HFFc6 (cell line): ENCODE data around the gene DBF4B. TPM values are rescaled to one million over a fixed set of nuclear protein-coding genes. Genes with fewer than 3 reads are reported as not detected.
A peak's percentile ranks its signal among the peaks of the same experiment; 100 is the strongest.

ENCODE experiments used
- DNase-seq: peaks from one replicate; pipeline ENCODE4 v3.0.0-alpha.2; 2018
- H3K27ac Mint-ChIP-seq: 2 replicates; pipeline ENCODE4 v1.8.0; 2020; ENCODE audit warnings: mild to moderate bottlenecking, mixed read lengths
- H3K27me3 Mint-ChIP-seq: 2 replicates; pipeline ENCODE4 v1.8.0; 2021; ENCODE audit warnings: mild to moderate bottlenecking, moderate library complexity, mixed read lengths; ENCODE audit not compliant: insufficient read depth
- H3K36me3 Mint-ChIP-seq: 2 replicates; pipeline ENCODE4 v1.8.0; 2021; ENCODE audit warnings: low read depth, mixed read lengths
- H3K4me1 Mint-ChIP-seq: 2 replicates; pipeline ENCODE4 v1.8.0; 2020; ENCODE audit warnings: low read depth, mixed read lengths
- H3K4me3 Mint-ChIP-seq: 2 replicates; pipeline ENCODE4 v1.8.0; 2020; ENCODE audit warnings: mild to moderate bottlenecking, moderate library complexity, mixed read lengths
- H3K9me3 Mint-ChIP-seq: 2 replicates; pipeline ENCODE4 v1.8.0; 2020; ENCODE audit warnings: mild to moderate bottlenecking, mixed read lengths
- total RNA-seq, 6 experiments: library from RNA; stranded (reverse); fragmentation: NEBNext Ultra II Directional; extraction: Animal tissue kit (Norgen Biotek cat#: 25700); gene quantifications; 2 replicates in 1 of 6; 3 replicates in 5 of 6; pipeline ENCODE4 v1.2.3, GENCODE V29; 2021
- TF ChIP-seq, protein P1 (sequence below): fragments of 200-600 bp; sonication (generic); IDR thresholded peaks from 2 replicates; pipeline ENCODE4 v1.5.0; 2021; ENCODE audit warnings: antibody characterized with exemption, mild to moderate bottlenecking

The DBF4B gene
- total RNA-seq, 6 experiments from 2014 or later = 5.5 to 11.9 (median 10.8) TPM

DNA sequence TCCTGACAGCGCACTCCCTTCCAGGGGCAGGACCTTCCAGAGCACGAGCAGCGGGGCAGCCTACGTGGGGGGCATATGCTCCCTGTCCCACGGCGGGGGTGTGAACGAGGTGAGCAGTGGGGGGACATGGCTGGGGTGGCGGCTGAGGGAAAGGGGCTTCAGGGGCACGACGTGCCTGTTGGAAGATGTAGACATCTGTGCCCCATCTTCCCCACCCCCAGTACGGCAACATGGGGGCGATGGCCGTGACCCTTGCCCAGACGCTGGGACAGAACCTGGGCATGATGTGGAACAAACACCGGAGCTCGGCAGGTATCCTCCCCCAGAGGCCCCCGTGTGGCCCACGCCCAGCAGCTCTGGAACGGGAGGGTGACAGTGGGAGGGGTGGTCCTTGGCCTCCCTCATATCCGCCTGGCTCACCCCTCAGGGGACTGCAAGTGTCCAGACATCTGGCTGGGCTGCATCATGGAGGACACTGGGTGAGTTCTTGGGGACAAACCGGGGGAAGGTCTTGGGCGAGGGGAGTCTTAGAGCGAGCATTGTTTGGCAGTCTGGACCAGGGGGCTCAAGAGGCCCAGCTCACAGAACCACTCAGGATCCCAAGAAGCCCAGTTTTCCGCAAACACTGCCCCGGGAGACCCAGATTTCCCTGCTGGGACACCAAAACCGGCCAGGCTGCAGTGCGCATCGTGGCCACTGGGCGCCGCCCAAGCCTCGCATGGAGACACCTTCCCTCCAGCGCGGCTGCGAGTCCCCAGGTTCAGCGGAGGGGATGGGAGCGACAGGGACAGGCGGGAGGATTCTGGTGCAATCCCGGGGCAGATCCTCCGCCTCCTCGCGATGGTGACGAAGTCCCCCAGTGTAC is 66.0 kb downstream of the DBF4B start:
- Mint-ChIP-seq H3K4me1 (no peaks in the 10 kb centered on the region), H3K9me3 (no peaks in the 10 kb centered on the region), H3K4me3 (peak overlapping the region; percentile 87), H3K27me3 (peaks cover 7% of the 10 kb centered on the region), H3K27ac (no peak overlapping the region), H3K36me3 (no peaks in the 10 kb centered on the region)
- TF ChIP-seq, protein P1, sequence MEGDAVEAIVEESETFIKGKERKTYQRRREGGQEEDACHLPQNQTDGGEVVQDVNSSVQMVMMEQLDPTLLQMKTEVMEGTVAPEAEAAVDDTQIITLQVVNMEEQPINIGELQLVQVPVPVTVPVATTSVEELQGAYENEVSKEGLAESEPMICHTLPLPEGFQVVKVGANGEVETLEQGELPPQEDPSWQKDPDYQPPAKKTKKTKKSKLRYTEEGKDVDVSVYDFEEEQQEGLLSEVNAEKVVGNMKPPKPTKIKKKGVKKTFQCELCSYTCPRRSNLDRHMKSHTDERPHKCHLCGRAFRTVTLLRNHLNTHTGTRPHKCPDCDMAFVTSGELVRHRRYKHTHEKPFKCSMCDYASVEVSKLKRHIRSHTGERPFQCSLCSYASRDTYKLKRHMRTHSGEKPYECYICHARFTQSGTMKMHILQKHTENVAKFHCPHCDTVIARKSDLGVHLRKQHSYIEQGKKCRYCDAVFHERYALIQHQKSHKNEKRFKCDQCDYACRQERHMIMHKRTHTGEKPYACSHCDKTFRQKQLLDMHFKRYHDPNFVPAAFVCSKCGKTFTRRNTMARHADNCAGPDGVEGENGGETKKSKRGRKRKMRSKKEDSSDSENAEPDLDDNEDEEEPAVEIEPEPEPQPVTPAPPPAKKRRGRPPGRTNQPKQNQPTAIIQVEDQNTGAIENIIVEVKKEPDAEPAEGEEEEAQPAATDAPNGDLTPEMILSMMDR = peak; percentile 98
- DNase-seq = peak; percentile 67

DNA sequence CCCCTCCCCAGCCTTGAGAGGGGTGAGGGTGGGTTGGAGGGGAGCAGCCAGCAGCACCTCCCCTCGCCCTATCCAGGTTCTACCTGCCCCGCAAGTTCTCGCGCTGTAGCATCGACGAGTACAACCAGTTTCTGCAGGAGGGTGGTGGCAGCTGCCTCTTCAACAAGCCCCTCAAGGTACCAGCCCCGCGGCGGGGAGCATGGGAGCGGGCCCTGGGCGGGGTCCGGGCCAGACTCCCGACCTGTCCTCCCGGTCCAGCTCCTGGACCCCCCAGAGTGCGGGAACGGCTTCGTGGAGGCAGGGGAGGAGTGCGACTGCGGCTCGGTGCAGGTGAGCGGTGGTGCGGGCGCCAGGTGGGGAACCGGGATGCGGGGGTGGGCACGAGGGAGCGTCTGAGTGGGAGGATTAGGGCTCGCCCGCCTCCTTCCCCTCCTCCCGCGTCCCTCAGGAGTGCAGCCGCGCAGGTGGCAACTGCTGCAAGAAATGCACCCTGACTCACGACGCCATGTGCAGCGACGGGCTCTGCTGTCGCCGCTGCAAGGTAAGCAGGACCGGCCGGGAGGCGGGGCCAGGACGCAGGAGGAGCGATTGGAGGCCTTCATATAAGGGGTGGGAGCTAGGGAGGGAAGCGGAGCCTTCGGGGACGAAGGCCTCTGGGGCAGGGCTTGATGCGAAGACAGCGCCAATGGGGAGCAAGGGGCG is 66.8 kb downstream of the DBF4B start:
- Mint-ChIP-seq H3K27ac (no peak overlapping the region), H3K27me3 (peaks cover 7% of the 10 kb centered on the region)
- TF ChIP-seq, protein P1 = peak; percentile 72

DNA sequence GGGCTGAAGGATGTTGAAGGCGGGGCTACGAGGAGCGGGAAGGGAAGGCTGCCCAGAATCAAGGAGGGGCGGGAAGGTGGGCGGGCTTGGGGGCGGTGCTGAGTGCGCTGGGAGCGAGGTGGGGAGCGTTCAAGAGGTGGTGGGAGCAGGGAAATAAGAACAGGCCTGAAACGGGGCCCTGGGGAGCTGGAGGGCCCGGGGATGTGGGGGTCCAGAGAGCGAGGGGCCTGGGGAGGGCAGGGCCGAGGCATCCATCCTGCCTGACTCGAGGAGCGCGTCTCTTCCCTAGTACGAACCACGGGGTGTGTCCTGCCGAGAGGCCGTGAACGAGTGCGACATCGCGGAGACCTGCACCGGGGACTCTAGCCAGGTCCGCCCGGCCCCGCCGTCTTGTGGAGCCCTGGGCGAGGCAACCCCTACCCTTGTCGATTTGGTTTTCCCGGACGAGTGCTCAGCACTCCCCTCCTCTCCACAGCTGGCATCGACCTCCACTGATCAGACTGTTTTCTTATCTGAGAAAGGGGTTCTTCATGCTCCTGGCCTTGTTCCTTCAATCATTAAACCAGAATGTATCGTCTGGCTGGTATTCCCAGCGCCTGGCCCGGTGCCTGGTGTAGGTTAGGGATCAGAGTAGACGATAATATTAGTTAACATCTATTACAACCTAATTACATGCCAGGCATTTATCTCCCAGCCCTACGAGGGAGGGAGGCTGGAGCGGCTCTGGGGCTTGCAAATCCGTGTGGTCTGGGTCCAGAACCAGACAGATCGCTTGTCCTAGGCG is 67.6 kb downstream of the DBF4B start:
- Mint-ChIP-seq H3K9me3 (no peaks in the 10 kb centered on the region), H3K4me3 (peak overlapping the region; percentile 87), H3K4me1 (no peaks in the 10 kb centered on the region), H3K27ac (peak overlapping the region; percentile 18; the same call in 1 of the 2 replicates), H3K27me3 (peaks cover 7% of the 10 kb centered on the region), H3K36me3 (no peaks in the 10 kb centered on the region)
- TF ChIP-seq, protein P1 = no peak
- no peak for DNase-seq

More for the DNA sequence above, 66.8 kb downstream of the DBF4B start:
- Mint-ChIP-seq H3K36me3 (no peaks in the 10 kb centered on the region), H3K9me3 (no peaks in the 10 kb centered on the region), H3K4me1 (no peaks in the 10 kb centered on the region), H3K4me3 (peak overlapping the region; percentile 87)
- DNase-seq = peak; percentile 97

DNA sequence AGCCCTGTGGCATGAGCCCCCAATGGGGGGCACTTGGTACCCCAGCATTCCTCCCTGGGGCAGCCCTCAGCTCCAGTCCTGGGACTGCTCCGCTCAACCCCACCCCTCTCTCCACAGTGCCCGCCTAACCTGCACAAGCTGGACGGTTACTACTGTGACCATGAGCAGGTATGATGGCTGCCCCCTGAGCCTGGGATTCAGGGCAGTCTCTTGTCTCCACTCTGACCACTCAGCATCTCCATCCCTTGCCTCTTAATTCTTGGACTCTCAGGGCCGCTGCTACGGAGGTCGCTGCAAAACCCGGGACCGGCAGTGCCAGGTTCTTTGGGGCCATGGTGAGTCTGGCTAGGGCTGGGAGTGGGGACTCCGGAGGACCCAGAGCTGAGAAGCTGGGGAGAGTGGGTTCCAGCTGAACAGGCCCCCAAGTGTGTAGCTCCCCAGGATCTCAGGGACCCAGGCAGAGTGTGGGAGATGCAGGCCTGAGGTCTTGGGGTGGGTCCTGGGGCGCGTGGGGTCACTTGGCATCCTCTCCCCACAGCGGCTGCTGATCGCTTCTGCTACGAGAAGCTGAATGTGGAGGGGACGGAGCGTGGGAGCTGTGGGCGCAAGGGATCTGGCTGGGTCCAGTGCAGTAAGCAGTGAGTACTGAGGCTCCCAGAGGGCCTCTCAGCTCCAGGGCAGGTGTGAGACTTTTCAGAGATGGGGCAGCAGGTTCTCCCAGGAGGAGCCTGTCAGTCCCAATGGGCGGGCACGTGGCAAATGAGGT is 68.3 kb downstream of the DBF4B start:
- no peak overlapping the region; the same call in 1 of the 2 replicates for H3K4me3 Mint-ChIP-seq
- H3K4me1 Mint-ChIP-seq = no peaks in the 10 kb centered on the region
- TF ChIP-seq, protein P1 = no peak
- no peaks in the 10 kb centered on the region for H3K36me3 Mint-ChIP-seq
- no peak for DNase-seq
- no peak overlapping the region for H3K27ac Mint-ChIP-seq
- no peaks in the 10 kb centered on the region for H3K9me3 Mint-ChIP-seq
- peaks cover 7% of the 10 kb centered on the region for H3K27me3 Mint-ChIP-seq
